Activated CD8-positive, alpha-beta memory T cell treated with anti-CD3 and anti-CD28 coated beads, Interleukin-2, amount 50 U/mL, for 4 hours (primary cell): ENCODE measurements around the gene GGT5.
"Not testable (repeated sequence)": the region's sequence is repeated elsewhere in the genome, so short reads cannot be mapped to it uniquely, and the experiment has no call there.

ENCODE experiments used
- DNase-seq: peaks from one replicate; pipeline ENCODE4 v3.0.0-alpha.2; 2020

GGT5 gene

GRCh38 chr22:24200619-24201212, 44.2 kb downstream of the GGT5 start:
- no peak for DNase-seq

GRCh38 chr22:24198682-24199052, 46.2 kb downstream of the GGT5 start:
- no peak for DNase-seq

- DNase-seq: no peak
Observed at GRCh38 chr22:24191893-24192292, 53.0 kb downstream of the GGT5 start.

- DNase-seq: peak; percentile 9
Observed at GRCh38 chr22:24191381-24191841, 53.5 kb downstream of the GGT5 start.

- no peak for DNase-seq
Observed at GRCh38 chr22:24190596-24191208, 54.2 kb downstream of the GGT5 start.

GRCh38 chr22:24190159-24190540, 54.7 kb downstream of the GGT5 start:
- DNase-seq: no peak

- peak; percentile 33 for DNase-seq
Observed at GRCh38 chr22:24189249-24190158, 55.4 kb downstream of the GGT5 start.

GRCh38 chr22:24188705-24189248, 56.1 kb downstream of the GGT5 start:
- no peak for DNase-seq

- no peak for DNase-seq
Observed at GRCh38 chr22:24187731-24188644, 56.9 kb downstream of the GGT5 start.

- DNase-seq: peak; percentile 12
Observed at GRCh38 chr22:24186892-24187670, 57.8 kb downstream of the GGT5 start.

- DNase-seq: peak; percentile 12
Observed at GRCh38 chr22:24186352-24186740, 58.5 kb downstream of the GGT5 start.

GRCh38 chr22:24185501-24186351, 59.2 kb downstream of the GGT5 start:
- peak; percentile 9 for DNase-seq

GRCh38 chr22:24185001-24185500, 59.8 kb downstream of the GGT5 start:
- no peak for DNase-seq

- no peak for DNase-seq
Observed at GRCh38 chr22:24184057-24184798, 60.7 kb downstream of the GGT5 start.

GRCh38 chr22:24183321-24184031, 61.4 kb downstream of the GGT5 start:
- no peak for DNase-seq

GRCh38 chr22:24182900-24183246, 62.0 kb downstream of the GGT5 start:
- DNase-seq: not testable (repeated sequence)

- DNase-seq: no peak
Observed at GRCh38 chr22:24181996-24182899, 62.6 kb downstream of the GGT5 start.
